ENCODE results near the gene TRIM66. TPM values are rescaled to one million over a fixed set of nuclear protein-coding genes. Genes with fewer than 3 reads are reported as not detected.

TRIM66 gene
- total and polyA plus RNA-seq, 4 donors: 1.6 to 14.3 (median 2.5) TPM

GRCh38 chr11:8598506-8598905, 84.0 kb downstream of the TRIM66 start:
- Histone ChIP-seq H3K4me3 (ENCODE audit: low read depth in 1 of 3, low read length in 3 of 3) (no peak overlapping the region), H3K9me3 (ENCODE audit: control insufficient read depth in 4 of 4, low read length in 3 of 4) (no peaks in the 10 kb centered on the region), H3K27ac (ENCODE audit: low read depth in 1 of 2, low read length in 2 of 2) (no peak overlapping the region), H3K36me3 (ENCODE audit: control insufficient read depth in 4 of 4, insufficient read depth in 3 of 4, low read depth in 1 of 4, low read length in 3 of 4) (no peaks in the 10 kb centered on the region), H3K9ac (ENCODE audit: low read depth in 1 of 2, low read length in 2 of 2) (no peak overlapping the region), H3K4me1 (ENCODE audit: control insufficient read depth in 4 of 4, insufficient read depth in 4 of 4, low read length in 3 of 4) (peaks cover 3 to 6% (median 4%) of the 10 kb centered on the region in 4 donors), H3K27me3 (ENCODE audit: control insufficient read depth in 4 of 4, insufficient read depth in 4 of 4, low read length in 3 of 4) (peaks cover 0 to 5% (median 2%) of the 10 kb centered on the region in 4 donors)
- WGBS: 88% methylated on average over 1 of the region's 1 CpG
- no peak for TF ChIP-seq CTCF (IDR thresholded peaks at IDR 0.05; ENCODE audit: low read depth, low read length, missing input control)
- no peak for DNase-seq (ENCODE audit: low spot score)

GRCh38 chr11:8597182-8597581, 85.3 kb downstream of the TRIM66 start:
- H3K4me1 ChIP-seq (ENCODE audit: control insufficient read depth in 4 of 4, insufficient read depth in 4 of 4, low read length in 3 of 4): peaks cover 3 to 6% (median 4%) of the 10 kb centered on the region in 4 donors
- no peak overlapping the region for H3K4me3 ChIP-seq (ENCODE audit: low read depth in 1 of 3, low read length in 3 of 3)
- DNase-seq (ENCODE audit: low spot score): no peak
- peaks cover 0 to 9% (median 2%) of the 10 kb centered on the region in 4 donors for H3K27me3 ChIP-seq (ENCODE audit: control insufficient read depth in 4 of 4, insufficient read depth in 4 of 4, low read length in 3 of 4)
- no peak overlapping the region for H3K9ac ChIP-seq (ENCODE audit: low read depth in 1 of 2, low read length in 2 of 2)
- no peak overlapping the region for H3K27ac ChIP-seq (ENCODE audit: low read depth in 1 of 2, low read length in 2 of 2)
- no peaks in the 10 kb centered on the region for H3K9me3 ChIP-seq (ENCODE audit: control insufficient read depth in 4 of 4, low read length in 3 of 4)
- TF ChIP-seq HNF4G (IDR thresholded peaks at IDR 0.05) (no peak), ATF3 (IDR thresholded peaks at IDR 0.05) (no peak), SP1 (IDR thresholded peaks at IDR 0.05) (no peak), NR2F2 (IDR thresholded peaks at IDR 0.05) (no peak), RAD21 (IDR thresholded peaks at IDR 0.05) (no peak), MAX (IDR thresholded peaks at IDR 0.05) (no peak)
- WGBS: 55% methylated on average over 3 of the region's 3 CpGs
- no peaks in the 10 kb centered on the region for H3K36me3 ChIP-seq (ENCODE audit: control insufficient read depth in 4 of 4, insufficient read depth in 3 of 4, low read depth in 1 of 4, low read length in 3 of 4)

GRCh38 chr11:8596504-8597046, 85.9 kb downstream of the TRIM66 start:
- no peak overlapping the region for H3K27ac ChIP-seq (ENCODE audit: low read depth in 1 of 2, low read length in 2 of 2)
- no peak overlapping the region for H3K9ac ChIP-seq (ENCODE audit: low read depth in 1 of 2, low read length in 2 of 2)
- H3K36me3 ChIP-seq (ENCODE audit: control insufficient read depth in 4 of 4, insufficient read depth in 3 of 4, low read depth in 1 of 4, low read length in 3 of 4): no peaks in the 10 kb centered on the region

More at GRCh38 chr11:8596504-8597046, 85.9 kb downstream of the TRIM66 start:
- DNase-seq (ENCODE audit: low spot score): no peak
- no peaks in the 10 kb centered on the region for H3K9me3 ChIP-seq (ENCODE audit: control insufficient read depth in 4 of 4, low read length in 3 of 4)
- no peak overlapping the region for H3K4me3 ChIP-seq (ENCODE audit: low read depth in 1 of 3, low read length in 3 of 3)
- TF ChIP-seq REST (IDR thresholded peaks at IDR 0.05) (no peak), SP1 (IDR thresholded peaks at IDR 0.05) (no peak), NR2F2 (IDR thresholded peaks at IDR 0.05) (no peak), FOXA2 (IDR thresholded peaks at IDR 0.05) (no peak)
- peaks cover 0 to 9% (median 2%) of the 10 kb centered on the region in 4 donors for H3K27me3 ChIP-seq (ENCODE audit: control insufficient read depth in 4 of 4, insufficient read depth in 4 of 4, low read length in 3 of 4)
- H3K4me1 ChIP-seq (ENCODE audit: control insufficient read depth in 4 of 4, insufficient read depth in 4 of 4, low read length in 3 of 4): peaks cover 3 to 6% (median 4%) of the 10 kb centered on the region in 4 donors

Measured in liver (tissue), 9 donors.